DND-41 (cell line): ENCODE data around the gene GUCY2D.

ENCODE experiments used
- ATAC-seq: fragments of 200-7000 bp; cut with Tn5 transposase; 3 replicates; pipeline ENCODE4 v1.9.1; 2021; ENCODE audit warnings: low read depth; ENCODE audit not compliant: insufficient read depth
- DNase-seq: peaks from one replicate; pipeline ENCODE4 v3.0.0-alpha.2; 2020
- H2AFZ ChIP-seq: 2 replicates; pipeline ENCODE4 v1.6.0; 2012; ENCODE audit warnings: low read depth, low read length
- H3K27ac ChIP-seq: 2 replicates; pipeline ENCODE4 v1.5.1; 2012; ENCODE audit warnings: low read length, inconsistent platforms
- H3K27me3 ChIP-seq: fragments of 200-600 bp; sonication (generic); 2 replicates; pipeline ENCODE4 v1.6.0; 2012; ENCODE audit warnings: low read length, mild to moderate bottlenecking, inconsistent platforms; ENCODE audit not compliant: insufficient read depth, poor library complexity
- H3K36me3 ChIP-seq: 2 replicates; pipeline ENCODE4 v1.5.1; 2012; ENCODE audit warnings: low read length, inconsistent platforms; ENCODE audit not compliant: insufficient read depth
- H3K4me1 ChIP-seq: 2 replicates; pipeline ENCODE4 v1.5.1; 2012; ENCODE audit warnings: mild to moderate bottlenecking, low read length; ENCODE audit not compliant: insufficient read depth
- H3K4me2 ChIP-seq: 2 replicates; pipeline ENCODE4 v1.6.0; 2012; ENCODE audit warnings: mild to moderate bottlenecking, moderate library complexity, low read length, inconsistent platforms; ENCODE audit not compliant: insufficient read depth
- H3K4me3 ChIP-seq, 2 experiments: fragments of 200-600 bp in 1 of 2; shearing (Covaris generic) in 1 of 2; 2 replicates each; pipeline ENCODE4 v1.5.1; 2012 to 2016; ENCODE audit warnings: inconsistent platforms in 2 of 2, low read length in 2 of 2, mild to moderate bottlenecking in 2 of 2, low read depth in 1 of 2, moderate library complexity in 1 of 2
- H3K79me2 ChIP-seq: 2 replicates; pipeline ENCODE4 v1.6.0; 2012; ENCODE audit warnings: low read length, inconsistent platforms; ENCODE audit not compliant: insufficient read depth
- H3K9ac ChIP-seq: 2 replicates; pipeline ENCODE4 v1.6.0; 2012; ENCODE audit warnings: low read depth, mild to moderate bottlenecking, inconsistent platforms, low read length, moderate library complexity
- H3K9me3 ChIP-seq: 2 replicates; pipeline ENCODE4 v1.5.1; 2012; ENCODE audit warnings: low read length, moderate library complexity, mild to moderate bottlenecking, inconsistent platforms; ENCODE audit not compliant: insufficient read depth, severe bottlenecking
- H4K20me1 ChIP-seq: 2 replicates; pipeline ENCODE4 v1.6.0; 2012; ENCODE audit warnings: low read length; ENCODE audit not compliant: insufficient read depth
- CTCF ChIP-seq: IDR thresholded peaks from 2 replicates; pipeline ENCODE4 v1.5.1; 2012; ENCODE audit warnings: borderline replicate concordance, low read length, moderate library complexity, mild to moderate bottlenecking; ENCODE audit not compliant: poor library complexity, severe bottlenecking; ENCODE audit errors: extremely low read depth
- EZH2 ChIP-seq: IDR thresholded peaks from 3 replicates; pipeline ENCODE4 v1.6.1; 2012; ENCODE audit warnings: borderline replicate concordance, low read depth, mild to moderate bottlenecking, moderate library complexity, low read length, inconsistent platforms; ENCODE audit not compliant: severe bottlenecking

The GUCY2D gene

GRCh38 chr17:7984904-7985303 lies 17.5 kb upstream of the GUCY2D start:
- Histone ChIP-seq H4K20me1 (no peaks in the 10 kb centered on the region), H2AFZ (no peak overlapping the region), H3K4me1 (peaks cover 3% of the 10 kb centered on the region), H3K27me3 (no peaks in the 10 kb centered on the region), H3K79me2 (no peaks in the 10 kb centered on the region), H3K9ac (no peak overlapping the region), H3K27ac (no peak overlapping the region), H3K4me3 (no peak overlapping the region), H3K4me2 (no peak overlapping the region), H3K36me3 (no peaks in the 10 kb centered on the region), H3K9me3 (no peaks in the 10 kb centered on the region)
- DNase-seq = no peak
- no peak for ATAC-seq
- TF ChIP-seq EZH2 (no peak), CTCF (no peak)

GRCh38 chr17:7987112-7987893 lies 15.1 kb upstream of the GUCY2D start:
- Histone ChIP-seq H2AFZ (no peak overlapping the region), H3K4me3 (no peak overlapping the region), H3K36me3 (no peaks in the 10 kb centered on the region), H3K9me3 (no peaks in the 10 kb centered on the region), H3K27ac (no peak overlapping the region), H3K4me2 (no peak overlapping the region), H3K9ac (no peak overlapping the region), H3K4me1 (peaks cover 15% of the 10 kb centered on the region), H4K20me1 (no peaks in the 10 kb centered on the region), H3K27me3 (no peaks in the 10 kb centered on the region), H3K79me2 (no peaks in the 10 kb centered on the region)
- no peak for TF ChIP-seq EZH2
- no peak for TF ChIP-seq CTCF
- DNase-seq (no peak), ATAC-seq (no peak)

- ATAC-seq = peak; percentile 64
- H2AFZ ChIP-seq = peak overlapping the region; percentile 59; the same call in 1 of the 2 replicates
- no peak overlapping the region for H3K4me2 ChIP-seq
- peak; percentile 65 for DNase-seq
- no peaks in the 10 kb centered on the region for H4K20me1 ChIP-seq
- no peak overlapping the region for H3K9ac ChIP-seq
- H3K27me3 ChIP-seq = no peaks in the 10 kb centered on the region
- no peaks in the 10 kb centered on the region for H3K36me3 ChIP-seq
- no peak for TF ChIP-seq EZH2
- TF ChIP-seq CTCF = peak; percentile 75
- no peaks in the 10 kb centered on the region for H3K9me3 ChIP-seq
- no peak overlapping the region for H3K4me3 ChIP-seq
- no peak overlapping the region for H3K27ac ChIP-seq
- peaks cover 15% of the 10 kb centered on the region for H3K4me1 ChIP-seq
- no peaks in the 10 kb centered on the region for H3K79me2 ChIP-seq
Measured at GRCh38 chr17:7988750-7989178, 13.7 kb upstream of the GUCY2D start.
